HCT116 (cell line): ENCODE measurements around the gene PTMS. TPM values are rescaled to one million over a fixed set of nuclear protein-coding genes. Genes with fewer than 3 reads are reported as not detected.

Source experiments
- ATAC-seq: fragments of 200-7000 bp; cut with Tn5 transposase; 2 replicates; pipeline ENCODE4 v1.9.1; 2020; ENCODE audit warnings: mild to moderate bottlenecking, moderate library complexity
- BruUV-seq: library from RNA; stranded (reverse); fragments of 400-500 nt; replicated peaks from 2 replicates; lab custom pipeline; 2021; lab: Mats Ljungman, UMichigan
- CTCF ChIA-PET: fragments of 300-600 bp; sonication (Branson Sonifier 250); formaldehyde crosslinking; loops from one replicate; lab custom pipeline; 2021; ENCODE audit warnings: antibody characterized with exemption; lab: Charles Lee
- POLR2A ChIA-PET: fragments of 300-600, 350-600 bp; sonication (Branson Sonifier 250); formaldehyde crosslinking; loops from one replicate; lab custom pipeline; 2021; ENCODE audit warnings: antibody characterized with exemption; lab: Charles Lee
- RAD21 ChIA-PET, 2 experiments: fragments of 300-600 bp; sonication (Branson Sonifier 250); formaldehyde crosslinking; loops; one replicate each; lab custom pipeline; 2023; ENCODE audit warnings: low total read pairs in 2 of 2; ENCODE audit not compliant: uncharacterized antibody in 2 of 2, unreplicated experiment in 2 of 2, low non-redundant PET in 1 of 2; lab: Charles Lee
- DNase-seq: peaks from one replicate; pipeline ENCODE4 v3.0.0-alpha.2; 2010; ENCODE audit warnings: low read depth, low spot score
- H2AFZ ChIP-seq: fragments of 200-600 bp; shearing (Covaris generic), sonication (generic); 2 replicates; pipeline ENCODE4 v1.6.1; 2017; ENCODE audit warnings: low read depth, mixed run types, mixed read lengths, antibody characterized with exemption, low read length; ENCODE audit not compliant: poor library complexity, severe bottlenecking
- H3K27ac ChIP-seq: 2 replicates; pipeline ENCODE4 v1.5.1; 2012; ENCODE audit warnings: low read depth, low read length
- H3K27me3 ChIP-seq: fragments of 200-600 bp; sonication (generic); 2 replicates; pipeline ENCODE4 v1.6.1; 2016; ENCODE audit warnings: mixed run types, low read length, mixed read lengths; ENCODE audit not compliant: insufficient read depth
- H3K36me3 ChIP-seq, 2 experiments: fragments of 200-500 bp in 1 of 2; fragments of 200-600 bp in 1 of 2; sonication (Bioruptor generic) in 1 of 2; sonication (generic) in 1 of 2; 2 replicates each; pipeline versions ENCODE4 v1.5.1 to v1.6.1; 2014 to 2016; ENCODE audit warnings: low read length in 2 of 2, inconsistent platforms in 1 of 2, mixed read lengths in 1 of 2, mixed run types in 1 of 2; ENCODE audit not compliant: insufficient read depth in 2 of 2, control insufficient read depth in 1 of 2
- H3K4me1 ChIP-seq, 2 experiments: fragments of 200-600 bp in 1 of 2; sonication (generic) in 1 of 2; 2 replicates each; pipeline versions ENCODE4 v1.5.1 to v1.6.1; 2012 to 2017; ENCODE audit warnings: low read length in 2 of 2, inconsistent platforms in 1 of 2, mild to moderate bottlenecking in 1 of 2, mixed read lengths in 1 of 2, mixed run types in 1 of 2, moderate library complexity in 1 of 2; ENCODE audit not compliant: insufficient read depth in 2 of 2, control insufficient read depth in 1 of 2
- H3K4me2 ChIP-seq: fragments of 200-600 bp; sonication (generic); 2 replicates; pipeline ENCODE4 v1.6.1; 2017; ENCODE audit warnings: mixed run types, low read length, mixed read lengths
- H3K4me3 ChIP-seq, 2 experiments: fragments of 200-600 bp in 1 of 2; sonication (generic) in 1 of 2; replicated peaks in 1 of 2; 2 replicates each; pipeline ENCODE4 v1.5.1; 2011 to 2016; ENCODE audit warnings: low read length in 2 of 2, control low read depth in 1 of 2, low read depth in 1 of 2, mild to moderate bottlenecking in 1 of 2, mixed read lengths in 1 of 2, mixed run types in 1 of 2
- H3K79me2 ChIP-seq: fragments of 200-600 bp; sonication (generic); 2 replicates; pipeline ENCODE4 v1.6.1; 2017; ENCODE audit warnings: mild to moderate bottlenecking, mixed run types, low read length, moderate library complexity, mixed read lengths; ENCODE audit not compliant: insufficient read depth
- H3K9ac ChIP-seq: fragments of 200-600 bp; sonication (generic); 2 replicates; pipeline ENCODE4 v1.6.1; 2016; ENCODE audit warnings: low read length, mixed read lengths
- H3K9me2 ChIP-seq: fragments of 200-600 bp; sonication (generic), shearing (Covaris generic); 2 replicates; pipeline ENCODE4 v1.6.1; 2017; ENCODE audit warnings: mixed run types, mild to moderate bottlenecking, moderate library complexity; ENCODE audit not compliant: insufficient read depth
- H3K9me3 ChIP-seq, 2 experiments: fragments of 200-500 bp in 1 of 2; fragments of 200-600 bp in 1 of 2; sonication (Bioruptor generic) in 1 of 2; sonication (generic) in 1 of 2; 2 replicates each; pipeline ENCODE4 v1.6.1; 2014 to 2017; ENCODE audit warnings: low read length in 2 of 2, mixed read lengths in 2 of 2, inconsistent platforms in 1 of 2, low read depth in 1 of 2, mild to moderate bottlenecking in 1 of 2, mixed run types in 1 of 2, moderate library complexity in 1 of 2; ENCODE audit not compliant: control insufficient read depth in 1 of 2, insufficient read depth in 1 of 2
- H4K20me1 ChIP-seq: fragments of 200-600 bp; sonication (generic), shearing (Covaris generic); 2 replicates; pipeline ENCODE4 v1.6.1; 2017; ENCODE audit warnings: mixed run types, mild to moderate bottlenecking, moderate library complexity; ENCODE audit not compliant: insufficient read depth
- ATF3 ChIP-seq: IDR thresholded peaks from 2 replicates; pipeline ENCODE4 v1.6.1; 2012
- CEBPB ChIP-seq: IDR thresholded peaks from 2 replicates; pipeline ENCODE4 v1.6.1; 2012; ENCODE audit warnings: low read depth
- ELF1 ChIP-seq: IDR thresholded peaks from 2 replicates; pipeline ENCODE4 v1.6.1; 2012; ENCODE audit warnings: low read depth, borderline replicate concordance
- EZH2phosphoT487 ChIP-seq: fragments of 200-600 bp; IDR thresholded peaks from 2 replicates; pipeline ENCODE4 v1.6.1; 2018; ENCODE audit warnings: antibody characterized with exemption, borderline replicate concordance
- FOSL1 ChIP-seq: IDR thresholded peaks from 2 replicates; pipeline ENCODE4 v1.6.1; 2012; ENCODE audit warnings: low read depth
- JUND ChIP-seq: IDR thresholded peaks from 2 replicates; pipeline ENCODE4 v1.6.1; 2012
- POLR2AphosphoS5 ChIP-seq: IDR thresholded peaks from 2 replicates; pipeline ENCODE4 v1.6.1; 2011; ENCODE audit warnings: mild to moderate bottlenecking, low read depth, low read length, moderate library complexity
- REST ChIP-seq: IDR thresholded peaks from 2 replicates; pipeline ENCODE4 v1.6.1; 2012; ENCODE audit warnings: low read depth
- SIN3A ChIP-seq: IDR thresholded peaks from 2 replicates; pipeline ENCODE4 v1.6.1; 2012; ENCODE audit warnings: low read depth
- SRF ChIP-seq: IDR thresholded peaks from 2 replicates; pipeline ENCODE4 v1.6.1; 2012; ENCODE audit warnings: low read depth
- TCF7L2 ChIP-seq: IDR thresholded peaks from 2 replicates; pipeline ENCODE4 v1.7.0; 2011; ENCODE audit warnings: borderline replicate concordance, inconsistent platforms; ENCODE audit not compliant: insufficient read depth, insufficient read length; ENCODE audit errors: extremely low read depth
- YY1 ChIP-seq: IDR thresholded peaks from 2 replicates; pipeline ENCODE4 v1.6.1; 2011; ENCODE audit warnings: low read length, low read depth, moderate library complexity, mild to moderate bottlenecking; ENCODE audit not compliant: insufficient replicate concordance; ENCODE audit errors: extremely low read depth
- ZBTB33 ChIP-seq: IDR thresholded peaks from 2 replicates; pipeline ENCODE4 v1.6.1; 2011; ENCODE audit warnings: mild to moderate bottlenecking, low read length, moderate library complexity; ENCODE audit not compliant: insufficient replicate concordance; ENCODE audit errors: extremely low read depth
- ZFX ChIP-seq: fragments of 450-650 bp; IDR thresholded peaks from 2 replicates; pipeline ENCODE4 v1.6.1; 2017
- ZNF274 ChIP-seq: fragments of 200-500 bp; sonication (Bioruptor generic); IDR thresholded peaks from 2 replicates; pipeline ENCODE4 v1.6.1; 2014; ENCODE audit warnings: mild to moderate bottlenecking, low read depth, low read length, inconsistent platforms
- intact Hi-C: fragments of 100-400 bp; cut with micrococcal nuclease; formaldehyde crosslinking; loops from 2 replicates; pipeline ENCODE4 v1.10.0; 2022
- total RNA-seq: library from RNA; stranded (reverse); gene quantifications from one replicate; pipeline ENCODE4 v1.2.1, GENCODE V29; 2021; ENCODE audit not compliant: unreplicated experiment

PTMS gene
- total RNA-seq, 1 experiment from 2014 or later: 494 TPM

GRCh38 chr12:6807170-6807569, 41.0 kb downstream of the PTMS start:
- Histone ChIP-seq H3K4me1 (peaks cover 2 to 8% of the 10 kb centered on the region in 2 experiments; a peak in 3 of 4 replicates), H3K9ac (no peak overlapping the region), H3K4me3 (no peak overlapping the region), H3K4me2 (peak overlapping the region; percentile 21; the same call in 1 of the 2 replicates), H2AFZ (no peak overlapping the region), H3K79me2 (no peaks in the 10 kb centered on the region), H3K27ac (no peak overlapping the region), H3K9me3 (no peaks in the 10 kb centered on the region), H3K27me3 (no peaks in the 10 kb centered on the region), H3K36me3 (no peaks in the 10 kb centered on the region), H4K20me1 (no peaks in the 10 kb centered on the region), H3K9me2 (no peaks in the 10 kb centered on the region)
- TF ChIP-seq JUND: peak; percentile 15; the same call in 1 of the 2 replicates
- TF ChIP-seq CEBPB: no peak
- no peak for TF ChIP-seq ZBTB33
- ATAC-seq (peak; percentile 49; the same call in 1 of the 2 replicates), DNase-seq (no peak)
- ChIA-PET POLR2A (interaction anchor here (0.7 kb wide), 1 partner anchor 312 kb away, joined by 3 read pairs; no protein-coding TSS in a partner anchor), RAD21 (no interaction called here), CTCF (no interaction called here)
- intact Hi-C loops: no loop called here
- BruUV-seq: no TSS peak

GRCh38 chr12:6809056-6809455, 42.9 kb downstream of the PTMS start:
- DNase-seq (no peak), ATAC-seq (no peak)
- H3K9me3 ChIP-seq: no peaks in the 10 kb centered on the region
- no peaks in the 10 kb centered on the region for H4K20me1 ChIP-seq
- no peaks in the 10 kb centered on the region for H3K79me2 ChIP-seq
- H3K9me2 ChIP-seq: no peaks in the 10 kb centered on the region
- H3K27me3 ChIP-seq: no peaks in the 10 kb centered on the region
- peaks cover 2 to 8% of the 10 kb centered on the region in 2 experiments; a peak in 3 of 4 replicates for H3K4me1 ChIP-seq
- H3K4me2 ChIP-seq: no peak overlapping the region
- no peak overlapping the region for H2AFZ ChIP-seq
- POLR2A ChIA-PET: no interaction called here
- no peak overlapping the region for H3K27ac ChIP-seq
- no TSS peak for BruUV-seq
- CTCF ChIA-PET: no interaction called here
- RAD21 ChIA-PET: interaction anchor here in 1 of 2 experiments (0.9 kb wide), 1 partner anchor 153 kb away, joined by 4 read pairs; no protein-coding TSS in a partner anchor
- no peaks in the 10 kb centered on the region for H3K36me3 ChIP-seq
- H3K9ac ChIP-seq: no peak overlapping the region
- intact Hi-C loops: no loop called here
- H3K4me3 ChIP-seq: no peak overlapping the region
- TF ChIP-seq POLR2AphosphoS5 (no peak), SRF (no peak), CEBPB (no peak), ZFX (no peak), REST (no peak), EZH2phosphoT487 (no peak), ATF3 (no peak), SIN3A (no peak), FOSL1 (no peak), ELF1 (no peak), TCF7L2 (no peak), ZNF274 (no peak), YY1 (no peak)
